HL-60 (cell line): Measurements from ENCODE around the gene BTBD6.

Experiments
- DNase-seq, 2 experiments: peaks; one replicate each; pipeline ENCODE4 v3.0.0-alpha.2; 2010 to 2020; ENCODE audit warnings: low read depth in 1 of 2, low spot score in 1 of 2
- H3K27ac ChIP-seq: fragments of 250-450 bp; sonication (Bioruptor Pico); replicated peaks from 2 replicates; pipeline ENCODE4 v1.5.1; 2020; ENCODE audit warnings: mild to moderate bottlenecking, moderate library complexity
- H3K27me3 ChIP-seq: fragments of 250-450 bp; sonication (Bioruptor Pico); 2 replicates; pipeline ENCODE4 v1.5.1; 2021; ENCODE audit warnings: mild to moderate bottlenecking, moderate library complexity; ENCODE audit not compliant: insufficient read depth, poor library complexity, severe bottlenecking
- H3K4me3 ChIP-seq: replicated peaks from 2 replicates; pipeline ENCODE4 v1.5.1; 2011; ENCODE audit warnings: mild to moderate bottlenecking, control low read depth, low read length; ENCODE audit not compliant: insufficient read depth
- GABPA ChIP-seq: IDR thresholded peaks from 2 replicates; pipeline ENCODE4 v1.6.1; 2012; ENCODE audit warnings: low read depth
- POLR2AphosphoS5 ChIP-seq: IDR thresholded peaks from 2 replicates; pipeline ENCODE4 v1.6.1; 2012; ENCODE audit warnings: low read depth
- SPI1 ChIP-seq: IDR thresholded peaks from 2 replicates; pipeline ENCODE4 v1.6.1; 2012; ENCODE audit warnings: low read depth, mild to moderate bottlenecking, borderline replicate concordance
- TF ChIP-seq, protein P1 (sequence below): IDR thresholded peaks from 2 replicates; pipeline ENCODE4 v1.6.1; 2012; ENCODE audit warnings: low read depth; ENCODE audit not compliant: insufficient replicate concordance
- TF ChIP-seq, protein P2 (sequence below): IDR thresholded peaks from one replicate; pipeline ENCODE4 v1.5.1; 2011; ENCODE audit warnings: low read length, control low read depth, inconsistent platforms; ENCODE audit not compliant: insufficient read depth

Gene BTBD6

DNA sequence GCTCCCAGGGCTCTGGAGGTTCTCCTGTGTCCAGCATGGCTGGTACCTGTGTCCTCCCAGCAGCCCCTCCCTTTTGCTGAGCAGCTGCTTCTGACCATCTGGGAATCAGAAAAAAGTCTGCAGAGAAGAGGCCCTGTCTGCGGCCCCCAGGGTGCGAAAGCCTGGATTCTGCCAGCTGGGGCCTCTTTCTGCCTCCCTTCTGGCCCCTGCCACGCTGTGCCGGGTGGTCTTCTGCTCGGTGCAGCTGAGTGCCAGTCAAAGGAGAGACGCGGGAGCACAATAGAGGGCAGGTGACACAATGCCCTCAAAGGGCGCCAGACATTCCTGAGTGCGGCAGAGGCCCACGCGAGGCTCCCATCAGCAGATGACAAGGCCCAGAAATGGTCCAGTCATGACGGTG is 12.6 kb downstream of the BTBD6 start:
- Histone ChIP-seq H3K27ac (no peak overlapping the region), H3K4me3 (no peak overlapping the region), H3K27me3 (no peaks in the 10 kb centered on the region)
- DNase-seq = no peak
- TF ChIP-seq GABPA = no peak
- no peak for TF ChIP-seq SPI1
- TF ChIP-seq, protein P1, sequence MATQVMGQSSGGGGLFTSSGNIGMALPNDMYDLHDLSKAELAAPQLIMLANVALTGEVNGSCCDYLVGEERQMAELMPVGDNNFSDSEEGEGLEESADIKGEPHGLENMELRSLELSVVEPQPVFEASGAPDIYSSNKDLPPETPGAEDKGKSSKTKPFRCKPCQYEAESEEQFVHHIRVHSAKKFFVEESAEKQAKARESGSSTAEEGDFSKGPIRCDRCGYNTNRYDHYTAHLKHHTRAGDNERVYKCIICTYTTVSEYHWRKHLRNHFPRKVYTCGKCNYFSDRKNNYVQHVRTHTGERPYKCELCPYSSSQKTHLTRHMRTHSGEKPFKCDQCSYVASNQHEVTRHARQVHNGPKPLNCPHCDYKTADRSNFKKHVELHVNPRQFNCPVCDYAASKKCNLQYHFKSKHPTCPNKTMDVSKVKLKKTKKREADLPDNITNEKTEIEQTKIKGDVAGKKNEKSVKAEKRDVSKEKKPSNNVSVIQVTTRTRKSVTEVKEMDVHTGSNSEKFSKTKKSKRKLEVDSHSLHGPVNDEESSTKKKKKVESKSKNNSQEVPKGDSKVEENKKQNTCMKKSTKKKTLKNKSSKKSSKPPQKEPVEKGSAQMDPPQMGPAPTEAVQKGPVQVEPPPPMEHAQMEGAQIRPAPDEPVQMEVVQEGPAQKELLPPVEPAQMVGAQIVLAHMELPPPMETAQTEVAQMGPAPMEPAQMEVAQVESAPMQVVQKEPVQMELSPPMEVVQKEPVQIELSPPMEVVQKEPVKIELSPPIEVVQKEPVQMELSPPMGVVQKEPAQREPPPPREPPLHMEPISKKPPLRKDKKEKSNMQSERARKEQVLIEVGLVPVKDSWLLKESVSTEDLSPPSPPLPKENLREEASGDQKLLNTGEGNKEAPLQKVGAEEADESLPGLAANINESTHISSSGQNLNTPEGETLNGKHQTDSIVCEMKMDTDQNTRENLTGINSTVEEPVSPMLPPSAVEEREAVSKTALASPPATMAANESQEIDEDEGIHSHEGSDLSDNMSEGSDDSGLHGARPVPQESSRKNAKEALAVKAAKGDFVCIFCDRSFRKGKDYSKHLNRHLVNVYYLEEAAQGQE = no peak
- TF ChIP-seq POLR2AphosphoS5 = no peak
- TF ChIP-seq, protein P2, sequence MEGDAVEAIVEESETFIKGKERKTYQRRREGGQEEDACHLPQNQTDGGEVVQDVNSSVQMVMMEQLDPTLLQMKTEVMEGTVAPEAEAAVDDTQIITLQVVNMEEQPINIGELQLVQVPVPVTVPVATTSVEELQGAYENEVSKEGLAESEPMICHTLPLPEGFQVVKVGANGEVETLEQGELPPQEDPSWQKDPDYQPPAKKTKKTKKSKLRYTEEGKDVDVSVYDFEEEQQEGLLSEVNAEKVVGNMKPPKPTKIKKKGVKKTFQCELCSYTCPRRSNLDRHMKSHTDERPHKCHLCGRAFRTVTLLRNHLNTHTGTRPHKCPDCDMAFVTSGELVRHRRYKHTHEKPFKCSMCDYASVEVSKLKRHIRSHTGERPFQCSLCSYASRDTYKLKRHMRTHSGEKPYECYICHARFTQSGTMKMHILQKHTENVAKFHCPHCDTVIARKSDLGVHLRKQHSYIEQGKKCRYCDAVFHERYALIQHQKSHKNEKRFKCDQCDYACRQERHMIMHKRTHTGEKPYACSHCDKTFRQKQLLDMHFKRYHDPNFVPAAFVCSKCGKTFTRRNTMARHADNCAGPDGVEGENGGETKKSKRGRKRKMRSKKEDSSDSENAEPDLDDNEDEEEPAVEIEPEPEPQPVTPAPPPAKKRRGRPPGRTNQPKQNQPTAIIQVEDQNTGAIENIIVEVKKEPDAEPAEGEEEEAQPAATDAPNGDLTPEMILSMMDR = no peak

DNA sequence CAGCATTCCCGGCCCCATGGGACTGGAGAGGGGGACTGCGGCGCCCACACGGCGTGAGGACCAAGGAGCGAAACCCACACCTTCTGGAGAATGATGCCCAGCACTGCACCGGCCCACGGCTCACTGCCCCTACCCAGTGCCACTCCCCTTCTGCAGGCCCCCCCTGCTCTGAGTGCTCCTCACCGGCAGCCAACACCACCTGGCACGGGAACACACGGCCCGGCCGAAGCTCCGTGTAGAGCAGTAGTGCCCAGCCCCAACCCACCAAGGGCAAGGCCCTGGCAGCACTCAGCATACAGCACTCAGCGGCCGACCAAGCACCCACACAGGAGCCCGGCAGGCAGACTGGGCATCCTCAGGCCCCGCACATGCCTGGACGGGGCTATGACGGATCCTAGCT is 13.4 kb downstream of the BTBD6 start:
- Histone ChIP-seq H3K4me3 (no peak overlapping the region), H3K27me3 (no peaks in the 10 kb centered on the region), H3K27ac (no peak overlapping the region)
- DNase-seq = no peak
- TF ChIP-seq, protein P1 = no peak
- TF ChIP-seq GABPA (no peak), POLR2AphosphoS5 (no peak), SPI1 (no peak)
- TF ChIP-seq, protein P2 = no peak

DNA sequence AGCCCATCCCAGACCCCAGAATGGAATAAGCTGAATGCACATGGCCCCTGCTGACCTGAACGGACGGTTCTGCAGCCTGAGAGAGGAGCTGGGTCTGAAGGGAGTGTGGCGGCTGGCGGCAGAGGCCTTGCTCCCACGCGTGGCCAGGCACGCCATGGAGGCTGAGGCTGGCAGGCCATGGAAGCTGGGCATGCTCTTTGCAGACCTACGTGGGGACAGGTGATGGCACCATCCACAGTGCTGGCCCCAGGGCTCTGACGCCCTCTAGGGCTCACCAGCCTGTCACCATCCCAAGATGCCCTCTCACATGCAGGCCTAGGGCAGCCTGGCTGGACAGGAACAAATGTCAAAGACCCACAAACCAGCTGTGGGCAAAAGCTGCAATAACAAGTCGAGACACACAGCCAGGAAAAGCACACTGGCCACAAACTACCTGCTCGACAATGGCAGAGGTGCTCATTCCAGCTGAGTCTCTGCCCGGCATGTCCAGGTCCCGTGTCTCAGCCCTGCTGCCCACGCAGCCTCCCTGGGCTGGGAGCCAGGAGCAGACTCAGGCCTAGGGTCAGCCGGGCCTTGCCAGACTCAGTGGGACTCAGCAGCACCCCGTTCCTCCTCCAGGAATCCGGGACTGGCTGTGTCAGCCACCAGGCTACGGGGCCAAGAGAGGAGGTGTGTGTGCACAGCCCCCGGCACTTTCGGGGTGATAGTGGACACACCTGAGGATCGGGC is 19.7 kb downstream of the BTBD6 start:
- TF ChIP-seq, protein P2 = no peak
- TF ChIP-seq GABPA (no peak), POLR2AphosphoS5 (no peak), SPI1 (no peak)
- TF ChIP-seq, protein P1 = no peak
- no peak for DNase-seq

More for the DNA sequence above, 19.7 kb downstream of the BTBD6 start:
- Histone ChIP-seq H3K27ac (no peak overlapping the region), H3K27me3 (no peaks in the 10 kb centered on the region), H3K4me3 (no peak overlapping the region)
